Gastroesophageal sphincter (tissue), 4 donors: ENCODE measurements around the gene MTHFD2. TPM values are rescaled to one million over a fixed set of nuclear protein-coding genes. Genes with fewer than 3 reads are reported as not detected.
"Not testable (repeated sequence)": the region's sequence is repeated elsewhere in the genome, so short reads cannot be mapped to it uniquely, and the experiment has no call there.

ENCODE experiments used
- ATAC-seq: fragments of 150-250 bp; one replicate; pipeline ENCODE4 v1.9.1; 2016; ENCODE audit warnings: mild to moderate bottlenecking, moderate library complexity
- H3K27ac ChIP-seq, 4 donors: fragments of 200-600 bp; sonication (generic) in 3 of 4; 1 replicate in 3 of 4; 2 replicates in 1 of 4; pipeline ENCODE4 v1.5.1; 2016 to 2019
- H3K27me3 ChIP-seq: fragments of 200-600 bp; sonication (generic); one replicate; pipeline ENCODE4 v1.5.1; 2019
- H3K36me3 ChIP-seq, 2 donors: fragments of 200-600 bp; sonication (generic); one replicate each; pipeline ENCODE4 v1.5.1; 2019; ENCODE audit warnings: control low read depth in 1 of 2
- H3K4me1 ChIP-seq, 3 donors: fragments of 200-600 bp; sonication (generic); 1 replicate in 2 of 3; 2 replicates in 1 of 3; pipeline ENCODE4 v1.5.1; 2016 to 2019; ENCODE audit warnings: control low read depth in 2 of 3
- H3K4me3 ChIP-seq, 2 donors: fragments of 200-600 bp; sonication (generic); one replicate each; pipeline ENCODE4 v1.5.1; 2019; ENCODE audit warnings: mild to moderate bottlenecking in 1 of 2, moderate library complexity in 1 of 2
- H3K9me3 ChIP-seq, 3 donors: fragments of 200-600 bp; sonication (generic); one replicate each; pipeline ENCODE4 v1.5.1; 2017 to 2019; ENCODE audit warnings: control low read depth in 2 of 3
- EP300 ChIP-seq: sonication (generic); formaldehyde crosslinking; IDR thresholded peaks from one replicate; pipeline ENCODE4 v1.6.1; 2017; ENCODE audit warnings: antibody characterized with exemption, mild to moderate bottlenecking
- POLR2A ChIP-seq, 2 donors: fragments of 450-650 bp; IDR thresholded peaks; one replicate each; pipeline ENCODE4 v1.6.1; 2017; ENCODE audit warnings: antibody characterized with exemption in 2 of 2, mild to moderate bottlenecking in 2 of 2, moderate library complexity in 1 of 2
- POLR2AphosphoS5 ChIP-seq: sonication (generic); formaldehyde crosslinking; IDR thresholded peaks from one replicate; pipeline ENCODE4 v1.6.1; 2017; ENCODE audit warnings: antibody characterized with exemption
- WGBS, 2 donors: methylation state at CpG; one replicate each; pipeline ENCODE4 v1.1.5; 2018; ENCODE audit warnings: low coverage in 1 of 2; 5-methylcytosine and 5-hydroxymethylcytosine counted together
- total RNA-seq, 4 donors: library from RNA; depleted of rRNA; stranded (reverse); fragments of >200 nt; gene quantifications; one replicate each; pipeline ENCODE4 v1.1.0, GENCODE V29; 2016
- TF ChIP-seq, protein P1 (sequence below), 4 experiments: fragments of 200-600 bp in 2 of 4; fragments of 450-650 bp in 2 of 4; sonication (generic) in 1 of 4; IDR thresholded peaks; one replicate each; pipeline ENCODE4 v1.5.1; 2017 to 2019; ENCODE audit warnings: antibody characterized with exemption in 4 of 4, mild to moderate bottlenecking in 2 of 4, moderate library complexity in 2 of 4

Gene MTHFD2
- total RNA-seq, 4 donors from 2014 or later, result 20.9 to 110 (median 34.5) TPM

DNA sequence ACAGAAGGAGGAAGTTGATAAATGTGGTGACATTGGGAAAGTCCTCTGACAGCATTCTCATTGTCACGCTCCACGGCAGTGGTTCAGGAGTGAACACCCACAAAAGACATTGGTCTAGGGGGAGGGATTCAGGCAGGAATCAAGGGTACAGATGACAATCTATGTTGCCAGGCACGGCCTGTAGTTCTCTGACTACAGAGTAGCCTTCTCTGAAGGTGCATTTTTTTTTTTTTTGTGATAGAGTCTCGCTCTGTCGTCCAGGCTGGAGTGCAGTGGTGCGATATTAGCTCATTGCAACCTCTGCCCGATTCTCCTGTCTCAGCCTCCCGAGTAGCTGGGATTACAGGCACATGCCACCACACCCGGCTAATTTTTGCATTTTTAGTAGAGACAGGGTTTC, 12.4 kb upstream of the MTHFD2 start:
- WGBS, 2 donors, result 75 to 84% methylated on average over 7 to 8 of the region's 9 CpGs
- Histone ChIP-seq H3K9me3 (no peaks in the 10 kb centered on the region), H3K4me1 (no peaks in the 10 kb centered on the region), H3K27ac (no peak overlapping the region), H3K36me3 (no peaks in the 10 kb centered on the region), H3K27me3 (no peaks in the 10 kb centered on the region), H3K4me3 (no peak overlapping the region)
- ATAC-seq, result peak; percentile 57
- TF ChIP-seq, protein P1, sequence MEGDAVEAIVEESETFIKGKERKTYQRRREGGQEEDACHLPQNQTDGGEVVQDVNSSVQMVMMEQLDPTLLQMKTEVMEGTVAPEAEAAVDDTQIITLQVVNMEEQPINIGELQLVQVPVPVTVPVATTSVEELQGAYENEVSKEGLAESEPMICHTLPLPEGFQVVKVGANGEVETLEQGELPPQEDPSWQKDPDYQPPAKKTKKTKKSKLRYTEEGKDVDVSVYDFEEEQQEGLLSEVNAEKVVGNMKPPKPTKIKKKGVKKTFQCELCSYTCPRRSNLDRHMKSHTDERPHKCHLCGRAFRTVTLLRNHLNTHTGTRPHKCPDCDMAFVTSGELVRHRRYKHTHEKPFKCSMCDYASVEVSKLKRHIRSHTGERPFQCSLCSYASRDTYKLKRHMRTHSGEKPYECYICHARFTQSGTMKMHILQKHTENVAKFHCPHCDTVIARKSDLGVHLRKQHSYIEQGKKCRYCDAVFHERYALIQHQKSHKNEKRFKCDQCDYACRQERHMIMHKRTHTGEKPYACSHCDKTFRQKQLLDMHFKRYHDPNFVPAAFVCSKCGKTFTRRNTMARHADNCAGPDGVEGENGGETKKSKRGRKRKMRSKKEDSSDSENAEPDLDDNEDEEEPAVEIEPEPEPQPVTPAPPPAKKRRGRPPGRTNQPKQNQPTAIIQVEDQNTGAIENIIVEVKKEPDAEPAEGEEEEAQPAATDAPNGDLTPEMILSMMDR (IDR thresholded peaks at IDR 0.05), result no peak
- TF ChIP-seq EP300 (no peak), POLR2AphosphoS5 (no peak), POLR2A (IDR thresholded peaks at IDR 0.05) (no peak)

DNA sequence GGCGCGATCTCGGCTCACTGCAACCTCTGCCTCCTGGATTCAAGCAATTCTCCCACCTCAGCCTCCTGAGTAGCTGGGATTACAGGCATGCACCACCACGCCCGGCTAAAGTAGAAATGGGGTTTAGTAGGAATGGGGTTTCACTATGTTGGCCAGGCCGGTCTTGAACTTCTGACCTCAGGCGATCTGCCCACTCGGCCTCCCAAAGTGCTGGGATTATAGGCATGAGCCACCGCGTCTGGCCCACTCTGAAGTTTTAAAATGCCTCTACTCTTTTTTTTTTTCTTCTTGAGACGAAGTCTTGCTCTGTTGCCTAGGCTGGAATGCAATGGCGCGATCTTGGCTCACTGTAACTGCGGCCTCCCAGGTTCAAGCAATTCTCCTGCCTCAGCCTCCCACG, 11.7 kb upstream of the MTHFD2 start:
- 90 to 95% methylated on average over 3 to 7 of the region's 15 CpGs for WGBS, 2 donors

DNA sequence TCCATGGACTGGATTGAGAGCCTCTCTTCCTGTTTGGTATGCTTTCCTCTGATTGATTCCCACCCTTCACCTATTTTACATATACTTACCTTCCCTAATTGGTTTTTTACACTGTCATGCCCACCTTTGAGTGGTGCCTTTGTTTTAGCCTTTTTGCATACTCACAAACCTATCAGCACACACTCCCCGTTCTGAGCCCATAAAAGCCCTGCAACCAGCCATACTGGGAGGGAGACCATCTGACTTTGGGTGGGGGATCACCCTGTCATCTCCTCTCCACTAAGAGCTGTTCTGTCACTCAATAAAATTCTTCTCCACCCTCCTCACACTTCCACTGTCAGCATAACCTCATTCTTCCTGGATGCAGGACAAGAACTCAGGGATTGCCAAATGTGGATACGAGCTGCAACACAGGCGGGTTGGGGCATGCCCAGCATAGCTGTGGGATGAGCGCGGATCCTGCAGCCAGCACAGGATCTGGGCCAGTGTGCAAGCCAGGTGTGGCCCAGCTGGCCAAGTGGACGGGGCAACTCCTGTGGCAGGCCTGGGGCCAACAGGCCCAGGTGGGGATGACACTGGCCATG, 10.3 kb upstream of the MTHFD2 start:
- TF ChIP-seq, protein P1 (IDR thresholded peaks at IDR 0.05), result no peak
- Histone ChIP-seq H3K27ac (peak overlapping the region in 2 of 4 donors; percentile 17 to 46), H3K9me3 (no peaks in the 10 kb centered on the region), H3K4me1 (no peaks in the 10 kb centered on the region), H3K36me3 (no peaks in the 10 kb centered on the region), H3K4me3 (no peak overlapping the region), H3K27me3 (no peaks in the 10 kb centered on the region)
- 80% methylated on average over 1 of the region's 6 CpGs; no CpG with 5 or more reads in 1 of the 2 donors for WGBS, 2 donors
- ATAC-seq, result peak; percentile 41

More for the DNA sequence above, 11.7 kb upstream of the MTHFD2 start:
- H3K4me3 ChIP-seq, H3K9me3 ChIP-seq, H3K27ac ChIP-seq, H3K4me1 ChIP-seq, H3K36me3 ChIP-seq, H3K27me3 ChIP-seq, ATAC-seq: not testable (repeated sequence)

DNA sequence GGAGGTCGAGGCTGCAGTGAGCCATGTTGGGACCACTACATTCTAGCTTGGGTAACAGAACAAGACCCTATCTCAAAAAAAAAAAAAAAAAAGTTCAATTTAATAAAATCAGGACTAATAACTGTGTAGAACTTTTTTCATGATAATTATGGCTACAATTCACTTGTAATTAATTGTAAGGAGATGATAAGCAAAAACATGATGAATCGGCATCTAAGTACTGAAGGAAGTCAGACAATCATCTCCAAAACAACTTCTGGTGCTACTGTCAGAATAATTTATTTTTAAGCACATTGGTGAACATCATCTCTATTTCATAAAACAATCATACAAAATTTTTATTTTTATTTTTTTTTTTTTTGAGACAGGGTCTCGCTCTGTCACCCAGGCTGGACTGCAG, 9.7 kb upstream of the MTHFD2 start:
- Histone ChIP-seq H3K4me1 (no peaks in the 10 kb centered on the region), H3K36me3 (no peaks in the 10 kb centered on the region), H3K27ac (peak overlapping the region in 1 of 4 donors; percentile 46), H3K27me3 (peaks cover 3% of the 10 kb centered on the region), H3K9me3 (no peaks in the 10 kb centered on the region), H3K4me3 (no peak overlapping the region)
- TF ChIP-seq POLR2A (IDR thresholded peaks at IDR 0.05) (no peak), EP300 (no peak), POLR2AphosphoS5 (no peak)
- TF ChIP-seq, protein P1 (IDR thresholded peaks at IDR 0.05), result no peak
- WGBS, 2 donors, result 93 to 100% methylated on average over 2 to 3 of the region's 3 CpGs
- no peak for ATAC-seq

DNA sequence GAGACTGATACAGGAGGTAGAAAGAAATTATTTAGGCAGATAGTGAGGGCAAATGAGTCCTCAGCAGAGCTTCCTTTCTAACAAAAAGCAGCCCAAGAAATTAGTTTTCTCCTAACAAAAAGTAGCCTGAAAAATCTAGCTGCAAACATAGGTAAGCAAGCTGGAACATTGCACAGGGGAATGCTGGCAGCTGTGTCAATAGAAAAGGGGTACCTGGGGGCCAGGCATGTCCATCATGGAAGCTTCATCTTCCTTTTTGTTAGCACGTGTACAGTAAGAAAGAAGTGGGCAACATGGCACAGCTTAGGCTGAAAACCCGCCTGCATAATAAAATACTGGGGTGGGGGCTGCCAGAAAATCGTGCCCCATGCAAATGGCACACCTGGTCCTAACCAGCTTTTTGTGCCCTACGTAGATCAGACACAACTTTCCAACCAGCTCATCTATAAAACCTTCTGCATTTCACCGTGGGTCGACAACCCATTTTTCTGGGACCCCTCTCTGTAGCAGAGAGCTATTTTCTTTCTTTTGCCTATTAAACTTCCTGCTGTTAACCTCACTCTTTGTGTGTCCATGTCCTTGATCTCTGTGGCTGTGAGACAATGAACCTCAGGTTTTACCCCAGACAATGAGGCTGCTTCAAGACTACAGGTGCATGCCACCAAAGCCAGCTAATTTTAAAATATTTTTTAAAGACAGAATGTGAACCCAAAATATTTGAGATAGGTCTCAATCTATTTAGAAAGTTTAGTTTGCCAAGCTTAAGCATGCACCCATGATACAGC, 6.6 kb upstream of the MTHFD2 start:
- Histone ChIP-seq H3K27ac (no peak overlapping the region), H3K4me3 (no peak overlapping the region), H3K4me1 (no peaks in the 10 kb centered on the region), H3K9me3 (no peaks in the 10 kb centered on the region), H3K36me3 (no peaks in the 10 kb centered on the region), H3K27me3 (peaks cover 4% of the 10 kb centered on the region)
- TF ChIP-seq EP300 (no peak), POLR2AphosphoS5 (no peak), POLR2A (IDR thresholded peaks at IDR 0.05) (no peak)
- TF ChIP-seq, protein P1 (IDR thresholded peaks at IDR 0.05), result no peak
- 67 to 74% methylated on average over 3 to 6 of the region's 6 CpGs for WGBS, 2 donors
- no peak for ATAC-seq
